ENCODE measurements around the gene MFAP2.

- TF ChIP-seq CTCF (conservative IDR thresholded peaks at IDR 0.05; ENCODE audit: low read depth, low read length) = no peak
- TF ChIP-seq EZH2 (IDR thresholded peaks at IDR 0.05; ENCODE audit: borderline replicate concordance, low read depth, low read length, poor library complexity, severe bottlenecking) = no peak
These were observed 26.7 kb upstream of the MFAP2 start for GRCh38 chr1:17007121-17007520.

Data from A673 (cell line).